Measurements from ENCODE around the gene CACNA2D3.

The CACNA2D3 gene

DNA sequence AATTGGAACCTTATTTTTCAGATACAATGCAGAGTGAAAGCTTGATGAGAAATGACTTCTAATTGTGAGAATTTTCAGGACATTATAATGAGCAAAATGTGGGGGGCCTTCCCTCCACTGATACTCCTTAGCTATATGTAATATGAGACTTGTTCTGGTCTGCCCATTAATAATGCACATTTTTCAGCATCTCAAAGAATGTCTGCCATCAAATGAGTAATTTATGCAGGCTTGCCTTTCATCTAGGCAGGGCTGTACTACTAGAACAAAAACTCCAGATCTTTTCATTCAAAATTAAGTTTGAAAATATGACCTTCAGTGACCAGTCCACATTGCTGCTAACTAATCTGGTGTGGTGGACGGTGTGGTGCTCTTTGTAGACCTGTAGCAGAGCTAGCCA is 678.1 kb downstream of the CACNA2D3 start:
- no peak for DNase-seq (ENCODE audit: low spot score)

DNA sequence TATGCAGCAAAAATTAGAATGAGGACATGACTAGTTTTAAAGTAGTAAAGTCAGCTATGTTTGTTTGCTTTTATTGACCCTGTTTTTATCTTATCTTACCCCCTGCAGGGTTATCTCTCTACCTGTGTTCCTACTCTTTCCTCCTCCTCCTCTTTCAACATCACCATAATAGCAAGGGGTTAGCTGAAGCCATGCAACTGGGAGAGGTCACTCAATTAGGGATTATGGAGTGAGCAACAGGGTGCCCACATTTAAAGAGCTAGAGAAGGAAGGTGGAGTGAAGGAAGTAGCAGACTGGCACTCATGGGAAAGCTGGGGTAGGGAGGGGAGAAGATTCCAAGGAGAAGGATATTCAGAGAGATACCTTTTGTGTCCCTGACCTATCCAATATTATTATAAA is 679.6 kb downstream of the CACNA2D3 start:
- no peak for DNase-seq (ENCODE audit: low spot score)

DNA sequence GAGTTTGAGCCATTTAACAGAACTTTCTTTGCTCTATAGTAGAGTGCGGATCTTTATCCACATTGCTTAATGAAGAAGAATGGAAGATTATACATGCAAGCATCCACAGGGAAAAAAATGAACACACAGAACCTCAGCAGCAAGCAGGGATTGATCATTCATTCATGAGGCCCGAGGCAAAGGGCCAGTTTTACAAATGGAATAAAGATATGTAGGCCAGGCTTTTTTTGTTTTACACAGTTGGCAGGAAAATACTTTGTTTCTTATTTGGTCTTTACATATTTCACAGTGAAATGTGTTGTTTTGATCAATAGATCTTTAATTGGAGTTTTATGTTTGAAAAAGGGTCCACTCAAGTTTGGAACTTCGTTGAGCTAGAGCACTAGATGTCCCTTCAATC is 688.0 kb downstream of the CACNA2D3 start:
- no peak for DNase-seq (ENCODE audit: low spot score)

DNA sequence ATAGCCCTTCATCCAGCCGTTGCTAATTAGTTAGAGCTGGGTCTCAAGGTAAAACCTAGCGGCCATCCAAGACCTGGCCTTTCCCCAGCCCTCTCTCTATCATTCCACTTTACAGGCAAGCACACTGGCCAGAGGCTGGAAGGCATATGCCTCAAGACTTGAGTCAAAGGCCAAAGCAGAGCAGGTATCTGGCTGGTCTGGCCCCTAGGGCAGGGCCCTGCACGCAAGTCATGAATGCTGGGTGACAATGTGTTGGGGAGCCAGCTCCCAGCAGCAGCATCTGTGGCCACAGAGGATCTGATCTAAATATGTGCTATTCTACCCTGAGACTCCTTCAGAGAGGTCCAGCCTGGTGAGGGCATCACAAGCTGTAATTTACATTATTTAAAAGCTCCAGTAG is 691.9 kb downstream of the CACNA2D3 start:
- no peak for DNase-seq (ENCODE audit: low spot score)

DNA sequence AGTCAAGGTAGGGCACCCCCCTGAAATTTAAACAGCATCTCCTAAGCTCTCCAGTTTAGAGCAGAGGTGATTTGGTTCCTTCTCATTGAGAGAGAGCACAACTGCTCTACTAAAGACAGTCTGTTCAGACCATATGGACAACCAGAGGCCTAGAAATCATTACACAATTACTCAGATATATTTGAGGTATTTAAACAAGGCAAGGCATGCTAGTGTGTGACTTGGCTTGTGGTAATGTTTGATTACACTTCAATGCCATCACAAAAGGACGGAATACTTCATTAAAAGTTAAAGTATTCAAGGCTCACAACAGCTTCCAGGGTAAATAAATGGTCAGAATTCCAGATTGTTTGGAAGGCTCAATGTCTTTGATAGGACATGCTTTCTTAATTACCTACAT is 695.3 kb downstream of the CACNA2D3 start:
- DNase-seq (ENCODE audit: low spot score) = no peak

DNA sequence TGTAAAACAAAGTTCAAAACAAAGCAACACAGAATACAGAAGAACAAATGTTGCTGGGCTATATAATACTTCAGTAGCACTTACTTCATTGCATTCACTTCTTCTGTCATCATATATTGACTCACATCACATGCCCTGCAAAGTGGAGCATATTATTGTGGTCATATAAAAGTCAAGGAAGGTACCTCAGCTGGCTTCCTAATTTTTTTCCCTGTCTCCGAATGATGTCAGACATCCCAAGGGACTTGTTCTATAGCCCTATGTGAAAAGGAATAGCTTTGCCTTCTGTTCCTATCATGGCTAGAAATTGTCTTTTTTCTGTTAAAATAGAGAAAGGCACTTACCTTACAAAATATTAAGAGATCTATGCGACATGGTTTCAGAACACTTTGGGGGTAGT is 696.1 kb downstream of the CACNA2D3 start:
- DNase-seq (ENCODE audit: low spot score) = no peak

DNA sequence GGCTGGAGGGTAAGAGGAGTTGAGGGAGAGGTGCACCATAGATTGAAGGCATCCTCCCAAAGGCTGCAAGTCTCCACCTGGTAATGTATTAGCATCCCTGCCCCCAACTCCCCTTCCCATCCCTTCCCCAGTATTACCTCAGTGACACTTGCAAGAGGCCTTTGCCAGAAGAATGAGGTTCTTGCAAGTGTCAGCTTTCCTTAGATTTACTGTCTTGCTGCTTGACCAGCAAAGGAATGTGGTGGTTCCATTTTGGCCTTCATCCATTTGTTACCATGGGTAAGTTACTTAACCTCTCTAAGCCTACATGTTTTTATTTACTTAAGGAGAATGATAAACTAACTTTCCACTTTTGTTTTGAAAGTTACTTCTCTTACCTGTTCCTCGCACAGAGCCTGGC is 696.6 kb downstream of the CACNA2D3 start:
- DNase-seq (ENCODE audit: low spot score) = no peak

DNA sequence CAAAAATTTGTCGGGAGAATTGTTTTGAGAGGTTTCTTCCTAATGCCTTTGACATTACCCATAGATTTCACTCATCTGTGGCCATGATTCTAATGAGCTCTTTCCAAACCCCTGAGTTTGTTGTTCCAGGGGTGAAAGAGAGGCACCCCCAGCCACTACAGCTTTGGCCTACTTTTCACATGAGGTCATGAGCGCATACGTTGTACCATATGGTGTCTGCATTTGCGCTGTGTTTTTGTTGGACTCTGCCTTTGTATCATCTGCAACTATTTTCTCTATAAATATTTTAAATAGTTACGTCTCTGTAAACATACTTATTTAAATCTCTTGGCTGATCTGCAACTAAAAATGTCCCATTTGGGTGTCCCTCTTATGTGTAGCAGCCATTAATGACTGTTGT is 697.6 kb downstream of the CACNA2D3 start:
- DNase-seq (ENCODE audit: low spot score) = no peak

DNA sequence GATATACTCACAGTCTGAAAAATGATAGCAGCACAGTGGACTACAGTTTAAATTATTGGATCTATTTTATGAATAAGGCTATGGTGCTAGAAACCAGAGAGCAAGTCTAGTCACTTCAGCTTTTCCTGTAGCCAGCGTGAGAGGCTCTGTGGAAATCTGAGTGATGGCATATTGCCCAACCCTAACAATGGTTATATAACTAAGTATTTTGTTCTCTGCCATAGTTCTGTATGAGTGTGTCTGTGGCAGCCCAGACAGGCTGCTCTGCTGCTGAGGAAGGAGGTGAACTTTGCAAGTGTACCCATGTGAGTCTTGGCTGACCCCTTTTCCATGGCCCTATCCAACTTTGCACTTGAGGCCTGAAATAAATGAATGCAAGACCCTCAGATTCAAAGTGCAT is 699.9 kb downstream of the CACNA2D3 start:
- DNase-seq (ENCODE audit: low spot score) = no peak

DNA sequence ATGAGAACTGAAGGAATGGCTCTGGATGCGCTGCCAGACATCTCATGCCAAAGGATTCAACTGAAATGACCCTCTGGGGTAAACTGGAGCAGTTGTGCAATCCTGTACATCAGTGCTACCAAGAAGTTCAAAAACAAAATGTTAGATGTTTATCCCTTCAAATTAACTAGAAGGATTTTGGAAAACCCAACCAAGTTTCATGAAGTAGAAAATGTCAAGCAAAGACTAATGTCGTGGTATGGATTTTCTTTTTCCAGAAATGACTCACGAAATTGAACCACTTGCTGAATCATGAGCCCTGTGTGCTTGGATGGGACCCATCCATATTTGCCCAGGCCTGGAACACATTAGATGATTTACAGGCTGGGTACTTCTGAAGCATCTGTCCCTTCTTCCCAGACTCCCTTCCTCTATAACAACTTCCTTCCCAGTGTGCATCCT is 703.9 kb downstream of the CACNA2D3 start:
- DNase-seq (ENCODE audit: low spot score) = no peak

DNA sequence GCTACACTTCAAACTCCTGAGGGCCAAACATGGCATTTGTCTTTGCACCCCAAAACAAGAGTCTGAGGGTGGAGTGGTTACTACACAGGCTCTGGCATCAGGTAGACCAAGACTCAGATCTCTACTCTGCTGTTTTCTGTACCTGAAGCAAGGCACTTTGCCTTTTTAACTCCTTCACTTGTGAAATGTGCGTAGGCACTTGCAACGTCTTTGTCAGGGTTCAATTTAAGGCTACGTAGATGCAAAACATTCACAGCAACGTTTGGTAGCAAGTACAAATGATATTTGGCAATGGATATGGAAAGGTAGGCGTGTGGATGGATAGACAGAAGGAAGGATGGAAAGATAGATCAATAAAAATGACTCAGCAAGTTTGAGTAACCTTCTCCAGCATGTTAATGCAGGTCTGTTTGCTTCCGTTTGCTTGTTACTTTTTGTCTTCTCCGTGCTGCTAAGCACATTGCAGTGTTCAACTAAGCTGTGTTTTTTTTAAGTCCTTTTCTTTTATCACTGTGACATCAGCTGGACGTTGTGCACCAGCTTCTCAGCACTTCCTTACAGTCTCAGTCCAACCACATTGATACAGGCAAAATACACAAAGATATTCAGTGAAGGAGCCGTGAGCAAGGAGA is 704.8 kb downstream of the CACNA2D3 start:
- DNase-seq (ENCODE audit: low spot score) = no peak

DNA sequence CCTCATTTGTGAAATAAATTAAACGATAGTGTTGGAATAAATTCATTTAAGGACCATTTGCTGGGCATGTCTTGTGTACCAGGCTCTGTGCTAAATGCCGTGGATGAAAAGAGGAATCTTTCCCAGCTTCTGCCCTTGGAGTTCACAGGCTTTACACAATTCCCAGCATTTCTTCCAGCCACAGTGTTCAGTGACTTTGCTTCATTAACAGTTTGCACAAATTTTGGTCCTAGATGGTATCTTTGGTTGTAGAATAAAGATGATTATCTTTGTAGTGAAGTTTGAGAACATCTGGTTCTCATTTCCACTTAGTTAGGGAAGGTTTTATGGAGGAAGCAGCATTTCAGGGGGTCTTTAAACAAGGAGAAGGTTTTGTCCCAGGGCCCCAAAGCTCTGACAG is 705.4 kb downstream of the CACNA2D3 start:
- DNase-seq (ENCODE audit: low spot score) = no peak

DNA sequence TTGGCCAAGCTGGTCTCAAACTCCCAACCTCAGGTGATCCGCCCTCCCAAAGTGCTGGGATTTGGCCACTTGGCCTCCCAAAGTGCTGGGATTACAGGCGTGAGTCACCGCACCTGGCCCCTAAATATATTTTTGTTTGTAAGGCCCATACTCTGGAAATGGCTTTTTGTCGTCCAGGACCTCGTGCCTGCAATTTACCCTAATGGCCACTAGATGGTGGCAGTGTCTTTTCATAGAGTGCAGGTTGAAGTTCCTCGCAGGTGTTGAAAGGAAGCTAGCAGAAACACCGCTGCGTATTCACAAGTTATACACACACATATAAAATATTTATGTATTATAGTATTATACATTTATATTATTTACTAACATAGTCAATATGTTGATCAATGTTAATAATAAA is 708.3 kb downstream of the CACNA2D3 start:
- DNase-seq (ENCODE audit: low spot score) = peak; percentile 30

DNA sequence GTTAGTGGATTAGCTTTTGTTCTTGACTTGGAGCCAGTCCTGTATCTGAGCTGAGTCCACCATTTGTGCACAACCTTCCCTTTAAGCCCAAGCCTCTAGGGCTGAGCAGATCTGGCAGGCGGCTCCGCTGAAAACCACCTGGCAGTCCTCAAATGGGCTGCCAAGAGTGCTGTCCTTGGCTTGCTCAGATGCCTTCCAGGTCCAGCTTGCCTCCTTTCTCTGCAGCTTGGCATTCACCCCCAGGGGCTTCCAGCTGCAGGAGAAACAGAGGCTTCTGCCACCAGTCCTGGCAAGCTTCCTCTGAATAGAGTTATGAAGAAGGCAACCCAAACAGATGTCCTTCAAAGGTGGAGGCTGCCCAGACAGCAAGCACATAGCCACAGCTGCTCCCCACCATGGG is 708.8 kb downstream of the CACNA2D3 start:
- DNase-seq (ENCODE audit: low spot score) = no peak

DNA sequence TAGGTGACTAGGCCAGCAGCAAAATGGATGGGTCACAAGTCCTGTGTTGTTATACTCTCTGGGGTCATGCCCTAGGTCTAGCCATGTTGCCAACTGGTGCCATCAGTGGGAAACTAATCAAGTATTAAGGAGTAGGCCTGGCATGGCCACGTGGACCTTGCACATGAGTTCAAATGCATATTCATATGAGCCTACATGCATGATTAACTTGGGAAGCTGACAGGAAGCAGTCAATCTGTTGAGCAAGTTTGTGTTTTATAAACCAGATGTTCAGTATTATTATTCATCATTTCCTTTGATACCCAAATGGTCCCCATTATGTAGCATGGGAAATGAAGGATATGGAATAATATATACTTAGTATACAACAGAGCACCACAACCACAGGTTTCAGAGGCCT is 710.5 kb downstream of the CACNA2D3 start:
- DNase-seq (ENCODE audit: low spot score) = no peak

DNA sequence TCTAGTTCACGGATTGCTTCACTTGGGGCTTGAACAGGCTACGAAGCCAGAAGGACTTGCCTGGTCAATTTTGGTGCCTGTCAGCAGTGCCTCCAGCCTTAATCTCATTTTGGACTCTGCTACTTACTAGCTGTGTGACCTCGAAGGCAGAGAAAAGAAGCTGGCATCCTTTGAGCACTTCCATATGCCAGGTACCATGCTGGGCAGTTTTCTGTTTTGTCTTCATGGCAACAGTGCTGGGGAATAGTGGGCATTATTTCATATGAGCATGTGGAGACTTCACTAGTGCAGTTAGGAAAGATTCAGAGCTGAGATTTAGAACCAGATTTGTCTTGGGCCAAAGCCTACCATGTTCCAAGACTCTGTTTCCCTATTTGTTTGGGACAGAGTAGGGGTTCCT is 713.3 kb downstream of the CACNA2D3 start:
- no peak for DNase-seq (ENCODE audit: low spot score)

DNA sequence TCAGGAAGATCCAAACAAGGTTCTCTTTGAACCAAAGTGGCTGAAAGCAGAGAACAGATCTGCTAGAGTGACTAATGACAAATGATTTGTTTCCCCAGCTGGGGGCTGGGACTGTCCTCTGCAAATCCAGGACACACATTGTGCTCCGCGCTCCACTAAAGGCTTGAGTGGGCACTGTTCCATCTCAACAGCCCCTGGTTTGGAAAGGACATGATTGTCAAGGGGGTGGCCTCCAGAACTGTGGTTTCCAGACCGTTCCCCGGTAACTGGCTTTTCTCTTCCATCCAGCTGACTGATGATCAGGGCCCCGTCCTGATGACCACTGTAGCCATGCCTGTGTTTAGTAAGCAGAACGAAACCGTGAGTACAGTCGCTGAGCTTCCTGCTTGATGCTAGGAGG is 714.5 kb downstream of the CACNA2D3 start:
- DNase-seq (ENCODE audit: low spot score) = no peak

DNA sequence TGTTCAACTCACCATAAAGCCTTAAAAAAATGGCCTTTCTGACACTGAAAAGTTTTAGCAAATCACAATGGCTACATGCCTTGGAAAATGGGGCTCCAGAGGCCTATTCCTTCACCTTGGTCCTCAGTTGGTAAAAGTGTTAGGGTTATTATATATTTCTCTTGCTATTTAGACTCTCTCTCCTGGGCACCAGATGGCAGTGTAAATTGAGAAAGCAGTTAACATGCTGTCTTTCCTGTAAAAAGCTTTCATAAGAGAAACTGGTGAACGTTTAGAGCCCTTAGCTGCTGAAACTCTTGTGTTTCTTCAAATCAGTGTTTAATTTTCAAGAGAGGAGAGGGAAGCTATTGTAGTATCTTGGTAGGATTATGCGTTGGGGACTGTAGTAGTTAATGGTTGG is 715.6 kb downstream of the CACNA2D3 start:
- no peak for DNase-seq (ENCODE audit: low spot score)

DNA sequence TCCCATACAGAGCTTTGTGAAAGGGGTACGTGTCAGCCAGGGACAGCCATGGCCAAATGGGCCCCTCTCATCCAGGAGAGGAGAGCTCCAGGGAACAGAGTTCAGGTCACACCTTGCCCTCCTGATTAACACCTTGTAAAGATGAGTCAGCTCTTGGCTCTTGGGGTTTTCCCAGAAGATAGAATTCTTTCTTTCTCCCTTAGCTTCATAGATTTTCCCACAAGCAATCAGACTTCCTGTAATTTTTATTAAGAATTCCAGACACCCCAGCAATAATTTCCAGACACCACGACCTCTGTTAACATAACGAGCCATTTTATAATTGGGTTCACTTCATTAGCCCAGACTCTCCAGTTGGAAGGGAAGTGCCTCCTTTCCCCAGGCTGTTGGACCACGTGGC is 719.1 kb downstream of the CACNA2D3 start:
- DNase-seq (ENCODE audit: low spot score) = no peak

DNA sequence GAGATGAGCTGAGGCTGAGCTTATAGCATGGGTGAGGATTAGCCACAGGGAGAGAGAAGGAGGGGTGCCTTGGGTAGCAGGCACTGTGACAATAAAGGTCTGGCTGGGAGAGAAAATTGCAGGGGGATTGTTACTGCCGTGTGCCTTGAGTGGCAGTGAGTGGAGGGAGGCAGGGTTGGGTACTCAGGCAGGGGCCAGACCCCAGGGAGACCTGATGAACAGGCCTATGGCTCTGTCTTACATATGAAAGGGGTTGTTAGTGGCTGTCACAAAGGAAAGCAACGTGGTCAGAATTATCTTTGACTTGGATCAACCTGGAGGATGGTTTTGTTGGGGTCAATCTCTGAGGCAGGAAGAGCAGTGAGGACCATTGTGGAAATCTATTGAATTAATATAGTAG is 721.0 kb downstream of the CACNA2D3 start:
- DNase-seq (ENCODE audit: low spot score) = no peak

DNA sequence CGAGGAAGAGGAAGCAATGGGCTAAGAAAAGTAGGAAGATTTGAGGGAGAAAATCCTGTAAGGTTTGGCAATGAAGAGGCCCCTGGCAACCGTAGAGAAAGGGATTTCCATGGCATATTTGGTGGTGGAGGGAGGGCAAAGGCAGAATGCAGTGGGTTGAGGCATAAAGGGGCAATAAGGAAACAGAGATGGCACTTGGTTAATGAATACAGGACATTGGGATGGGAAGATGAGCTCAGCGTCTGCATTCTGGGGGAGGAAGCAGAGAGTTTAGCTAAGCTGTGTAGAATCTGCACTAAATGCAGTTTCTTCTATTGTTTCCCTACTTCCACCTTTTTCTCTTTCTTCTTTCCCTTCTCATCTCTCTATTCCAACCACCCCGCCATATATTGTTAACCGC is 721.9 kb downstream of the CACNA2D3 start:
- no peak for DNase-seq (ENCODE audit: low spot score)

DNA sequence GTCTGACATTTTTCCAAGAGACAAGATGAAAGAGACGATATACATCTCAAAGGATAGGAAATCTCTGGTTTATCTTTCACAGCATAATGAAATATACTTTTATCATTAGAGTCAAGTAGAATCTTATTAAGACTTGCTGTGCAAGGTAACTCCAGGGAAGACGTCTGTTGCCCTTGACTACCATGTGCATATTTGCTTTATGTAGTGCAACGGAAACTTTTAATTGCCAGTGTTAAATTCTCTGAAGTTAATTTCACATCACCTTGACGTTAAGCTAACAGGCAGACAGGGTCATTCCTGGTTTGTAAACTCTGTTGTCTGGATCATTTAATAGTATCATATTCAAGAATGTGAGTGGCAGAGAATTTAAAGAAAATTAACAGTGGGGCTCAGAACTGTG is 722.7 kb downstream of the CACNA2D3 start:
- DNase-seq (ENCODE audit: low spot score) = no peak

DNA sequence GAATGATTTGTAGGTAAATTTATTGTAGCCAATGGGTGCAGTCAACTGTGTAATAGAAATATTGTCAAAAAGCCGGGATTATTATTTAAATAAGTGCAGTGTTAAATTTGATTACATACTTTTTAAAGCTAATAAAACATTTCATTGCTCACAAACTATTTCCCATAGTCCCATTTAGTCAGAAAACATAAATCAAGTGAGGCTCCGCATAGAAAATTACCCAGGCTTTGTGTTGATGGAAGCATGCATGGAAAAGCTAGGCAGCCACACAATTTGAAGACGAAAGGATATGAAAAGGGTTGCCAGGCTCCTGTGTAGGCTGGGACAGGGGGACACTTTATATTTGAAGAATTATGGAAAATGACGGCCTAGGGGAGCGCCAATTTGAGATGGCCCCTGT is 723.2 kb downstream of the CACNA2D3 start:
- DNase-seq (ENCODE audit: low spot score) = no peak

DNA sequence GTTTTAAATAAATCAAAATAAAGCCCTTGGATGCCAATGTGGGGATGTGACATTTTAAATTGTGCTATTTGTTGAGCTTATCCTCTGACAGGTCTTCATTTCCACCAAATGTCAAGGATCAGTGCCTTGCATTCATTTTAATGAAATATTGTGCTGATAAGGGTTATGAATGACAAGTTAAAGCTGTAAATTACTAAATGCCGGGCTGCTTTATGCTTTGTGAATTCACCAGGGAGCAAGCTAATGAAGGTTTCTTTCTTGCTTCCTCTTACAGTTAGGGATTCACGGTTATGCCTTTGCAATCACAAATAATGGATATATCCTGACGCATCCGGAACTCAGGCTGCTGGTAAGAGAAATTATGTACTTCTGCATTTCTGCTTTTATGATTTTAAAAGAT is 723.8 kb downstream of the CACNA2D3 start:
- DNase-seq (ENCODE audit: low spot score) = no peak

DNA sequence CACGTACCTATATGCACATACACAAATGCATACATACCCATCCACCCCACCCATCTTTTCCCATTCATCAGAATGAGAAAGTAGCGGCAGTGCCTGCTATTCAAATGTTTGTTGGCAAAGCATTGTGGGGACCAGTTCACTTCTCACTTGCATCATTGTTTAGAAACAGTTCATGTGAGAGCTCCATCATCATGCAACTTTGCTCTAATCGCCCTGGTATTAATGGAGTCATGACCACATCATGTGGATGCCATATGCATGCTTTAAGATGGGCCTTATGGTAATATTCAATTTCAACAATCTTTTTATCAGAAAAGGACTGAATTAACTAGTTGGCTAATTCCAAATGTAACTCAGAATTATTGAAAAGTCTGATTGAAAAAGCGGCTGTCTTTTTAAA is 725.0 kb downstream of the CACNA2D3 start:
- DNase-seq (ENCODE audit: low spot score) = no peak
